ENCODE data around the gene UNKL.

DNA sequence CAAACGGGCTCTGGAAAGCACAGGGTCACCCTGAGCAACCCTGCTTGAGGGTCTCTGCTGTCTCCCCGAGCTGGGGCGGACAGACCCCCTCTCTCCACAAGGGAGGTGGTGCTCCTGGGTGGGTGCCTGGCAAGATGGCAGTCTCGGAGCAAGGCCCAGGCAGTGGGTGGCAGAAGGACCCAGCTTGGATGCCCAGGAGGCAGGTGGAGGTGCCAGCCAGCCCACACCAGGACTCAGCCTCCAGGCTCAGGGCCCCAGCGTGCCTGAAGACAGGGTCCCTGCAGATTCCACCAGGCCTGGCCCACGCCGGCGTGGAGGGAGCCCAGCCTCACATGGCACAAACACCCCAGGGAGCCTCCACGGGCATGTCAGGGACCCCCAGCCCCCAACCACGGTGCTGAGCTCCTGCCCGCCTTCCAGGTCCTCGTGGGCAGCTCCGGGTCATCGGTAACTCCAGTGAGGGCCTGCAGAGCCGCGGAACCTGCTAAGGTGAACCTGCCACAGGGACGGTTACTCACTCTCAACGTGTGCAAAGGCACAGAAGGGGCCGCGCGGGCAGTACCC is 20.8 kb downstream of the UNKL start:
- TF ChIP-seq YY1 (IDR thresholded peaks at IDR 0.05; ENCODE audit: low read depth) (no peak), TCF12 (IDR thresholded peaks at IDR 0.05; ENCODE audit: low read depth) (no peak), CEBPB (IDR thresholded peaks at IDR 0.05) (no peak), RAD21 (IDR thresholded peaks at IDR 0.05; ENCODE audit: low read depth) (no peak), EP300 (IDR thresholded peaks at IDR 0.05; ENCODE audit: borderline replicate concordance) (no peak)

All from Ishikawa (cell line).